Left ventricle myocardium inferior (tissue), 1 donor: ENCODE results near the gene MRTFB. TPM values are rescaled to one million over a fixed set of nuclear protein-coding genes. Genes with fewer than 3 reads are reported as not detected.
"Not testable (repeated sequence)": the region's sequence is repeated elsewhere in the genome, so short reads cannot be mapped to it uniquely, and the experiment has no call there.

Experiments used
- DNase-seq: peaks from one replicate; pipeline ENCODE4 v3.0.0-alpha.2; 2020
- H3K27ac ChIP-seq: fragments of 200-600 bp; replicated peaks from 2 replicates; pipeline ENCODE4 v1.8.0; 2021
- H3K27me3 ChIP-seq: fragments of 200-600 bp; 2 replicates; pipeline ENCODE4 v1.8.0; 2021; ENCODE audit warnings: low read depth
- H3K36me3 ChIP-seq: fragments of 200-600 bp; 2 replicates; pipeline ENCODE4 v1.8.0; 2021
- H3K4me1 ChIP-seq: fragments of 200-600 bp; 2 replicates; pipeline ENCODE4 v1.8.0; 2021
- H3K4me3 ChIP-seq: fragments of 200-600 bp; 2 replicates; pipeline ENCODE4 v1.8.0; 2021; ENCODE audit warnings: mild to moderate bottlenecking, moderate library complexity
- H3K9me3 ChIP-seq: fragments of 200-600 bp; replicated peaks from 2 replicates; pipeline ENCODE4 v1.8.0; 2021
- intact Hi-C: fragments of 100-400 bp; cut with micrococcal nuclease; formaldehyde crosslinking; loops from one replicate; pipeline ENCODE4 v1.11.0; 2022
- total RNA-seq: library from RNA; stranded (reverse); fragmentation: NEBNext Ultra II Directional; extraction: Animal tissue kit (Norgen Biotek cat#: 25700); gene quantifications from one replicate; pipeline ENCODE4 v1.2.1, GENCODE V29; 2021
- TF ChIP-seq, protein P1 (sequence below): fragments of 200-600 bp; IDR thresholded peaks from 2 replicates; pipeline ENCODE4 v1.8.0; 2021; ENCODE audit warnings: antibody characterized with exemption, mild to moderate bottlenecking, borderline replicate concordance
- donor health status: DM: no; HTN: yes; CAD: no; lungs with severe emphysema.

The MRTFB gene
- total RNA-seq, 1 donor from 2014 or later, result 24.3 TPM

DNA sequence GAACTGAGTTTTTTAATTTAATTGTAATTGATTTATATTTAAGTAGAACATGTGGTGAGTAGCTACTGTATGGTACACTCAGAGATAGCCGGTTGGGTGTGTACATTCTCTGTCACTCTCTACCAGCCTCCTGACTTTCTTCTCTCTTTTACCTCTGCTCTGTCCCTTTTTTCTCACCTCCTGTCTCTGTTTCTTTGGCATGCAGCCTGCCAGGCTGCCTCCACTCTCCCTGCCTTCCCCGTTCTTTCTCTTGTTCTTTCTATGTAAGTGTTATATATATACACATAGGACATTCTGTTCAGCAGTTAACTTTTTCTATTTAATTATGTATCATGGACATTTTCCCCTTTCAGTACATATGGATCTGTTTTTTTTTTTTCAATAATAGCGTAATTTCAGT is 50.8 kb downstream of the MRTFB start:
- intact Hi-C loops, result loop anchor here (10.0 kb wide), 1 partner anchor 53 kb away; no protein-coding TSS in a partner anchor
- H3K27ac ChIP-seq, result no peak overlapping the region
- no peak for DNase-seq
- H3K4me3 ChIP-seq, result no peak overlapping the region
- H3K27me3 ChIP-seq, result no peaks in the 10 kb centered on the region
- TF ChIP-seq, protein P1, sequence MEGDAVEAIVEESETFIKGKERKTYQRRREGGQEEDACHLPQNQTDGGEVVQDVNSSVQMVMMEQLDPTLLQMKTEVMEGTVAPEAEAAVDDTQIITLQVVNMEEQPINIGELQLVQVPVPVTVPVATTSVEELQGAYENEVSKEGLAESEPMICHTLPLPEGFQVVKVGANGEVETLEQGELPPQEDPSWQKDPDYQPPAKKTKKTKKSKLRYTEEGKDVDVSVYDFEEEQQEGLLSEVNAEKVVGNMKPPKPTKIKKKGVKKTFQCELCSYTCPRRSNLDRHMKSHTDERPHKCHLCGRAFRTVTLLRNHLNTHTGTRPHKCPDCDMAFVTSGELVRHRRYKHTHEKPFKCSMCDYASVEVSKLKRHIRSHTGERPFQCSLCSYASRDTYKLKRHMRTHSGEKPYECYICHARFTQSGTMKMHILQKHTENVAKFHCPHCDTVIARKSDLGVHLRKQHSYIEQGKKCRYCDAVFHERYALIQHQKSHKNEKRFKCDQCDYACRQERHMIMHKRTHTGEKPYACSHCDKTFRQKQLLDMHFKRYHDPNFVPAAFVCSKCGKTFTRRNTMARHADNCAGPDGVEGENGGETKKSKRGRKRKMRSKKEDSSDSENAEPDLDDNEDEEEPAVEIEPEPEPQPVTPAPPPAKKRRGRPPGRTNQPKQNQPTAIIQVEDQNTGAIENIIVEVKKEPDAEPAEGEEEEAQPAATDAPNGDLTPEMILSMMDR, result no peak
- H3K9me3 ChIP-seq, result peaks cover 6% of the 10 kb centered on the region
- peaks cover 33% of the 10 kb centered on the region for H3K4me1 ChIP-seq
- H3K36me3 ChIP-seq, result no peaks in the 10 kb centered on the region

DNA sequence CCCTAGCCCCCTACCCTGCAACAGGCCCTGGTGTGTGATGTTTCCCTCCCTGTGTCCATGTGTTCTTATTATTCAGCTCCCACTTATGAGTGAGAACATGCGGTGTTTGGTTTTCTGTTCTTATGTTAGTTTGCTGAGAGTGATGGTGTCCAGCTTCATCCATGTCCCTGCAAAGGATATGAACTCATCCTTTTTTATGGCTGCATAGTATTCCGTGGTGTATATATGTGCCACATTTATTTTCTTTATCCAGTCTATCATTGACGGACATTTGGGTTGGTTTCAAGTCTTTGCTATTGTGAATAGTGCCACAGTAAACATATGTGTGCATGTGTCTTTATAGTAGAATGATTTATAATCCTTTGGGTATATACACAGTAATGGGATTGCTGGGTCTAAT is 51.3 kb downstream of the MRTFB start:
- H3K4me1 ChIP-seq, result peaks cover 33% of the 10 kb centered on the region
- H3K9me3 ChIP-seq, DNase-seq, H3K27me3 ChIP-seq, H3K27ac ChIP-seq, H3K36me3 ChIP-seq, H3K4me3 ChIP-seq: not testable (repeated sequence)
- intact Hi-C loops, result loop anchor here (10.0 kb wide), 1 partner anchor 52 kb away; no protein-coding TSS in a partner anchor

DNA sequence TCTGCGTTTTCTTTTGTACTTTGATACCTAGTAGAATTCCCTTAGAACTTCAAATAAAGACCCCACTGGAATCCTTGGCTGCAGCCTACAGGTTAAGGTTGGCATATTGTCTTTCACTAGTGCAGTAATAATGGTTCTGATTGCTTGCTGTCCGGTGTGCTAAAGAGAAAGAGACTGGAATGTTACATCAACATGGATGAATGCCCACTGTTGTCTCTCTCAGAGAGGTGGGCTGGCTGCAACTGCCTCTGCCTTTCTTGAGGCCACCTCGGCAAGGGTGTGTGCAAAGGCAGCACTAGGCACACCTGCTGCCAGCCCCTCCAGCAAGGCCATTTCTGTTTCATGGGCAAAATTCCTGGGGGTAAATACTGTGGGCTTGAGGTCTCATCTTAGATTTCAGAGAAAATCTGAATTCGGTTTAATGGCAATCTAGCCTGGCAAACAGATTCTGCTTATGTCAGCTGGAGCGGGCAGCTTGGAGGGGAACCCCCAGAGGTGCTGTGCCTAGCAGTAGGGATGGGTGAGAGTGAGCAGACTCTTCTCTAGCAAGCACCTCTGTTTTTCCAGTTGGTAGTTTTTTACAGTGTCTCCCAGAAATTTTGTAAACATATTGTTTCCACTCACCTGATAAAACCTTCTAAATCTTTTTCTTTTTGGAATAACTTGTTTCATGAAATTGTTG is 54.0 kb downstream of the MRTFB start:
- intact Hi-C loops, result loop anchor here (10.0 kb wide), 1 partner anchor 50 kb away; no protein-coding TSS in a partner anchor
- Histone ChIP-seq H3K36me3 (no peaks in the 10 kb centered on the region), H3K27me3 (no peaks in the 10 kb centered on the region), H3K27ac (no peak overlapping the region), H3K4me3 (no peak overlapping the region), H3K9me3 (no peaks in the 10 kb centered on the region), H3K4me1 (peaks cover 48% of the 10 kb centered on the region)
- no peak for DNase-seq
- TF ChIP-seq, protein P1, result no peak

DNA sequence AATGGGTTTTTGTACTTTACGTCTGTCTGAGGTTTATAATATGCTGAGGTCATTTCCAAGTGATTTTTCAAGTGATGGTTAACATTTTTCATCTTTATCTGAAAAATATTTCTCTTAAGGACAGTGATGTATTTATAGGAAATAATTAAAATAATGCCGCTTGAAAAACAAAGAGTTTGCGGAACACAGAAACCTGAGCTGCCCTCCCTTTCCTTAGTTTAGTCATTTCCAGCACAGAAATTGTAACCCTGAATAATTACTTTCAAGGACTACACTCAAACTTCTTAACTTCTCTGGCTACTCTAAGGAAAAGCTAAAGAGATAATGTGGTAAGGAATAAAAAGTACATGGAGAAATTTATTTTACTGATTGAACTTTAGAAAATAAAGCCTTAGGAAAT is 54.6 kb downstream of the MRTFB start:
- intact Hi-C loops, result loop anchor here (10.0 kb wide), 1 partner anchor 49 kb away; no protein-coding TSS in a partner anchor
- no peaks in the 10 kb centered on the region for H3K9me3 ChIP-seq
- TF ChIP-seq, protein P1, result no peak
- no peak overlapping the region for H3K27ac ChIP-seq
- peaks cover 42% of the 10 kb centered on the region for H3K4me1 ChIP-seq
- DNase-seq, result no peak
- no peak overlapping the region for H3K4me3 ChIP-seq
- H3K36me3 ChIP-seq, result no peaks in the 10 kb centered on the region
- no peaks in the 10 kb centered on the region for H3K27me3 ChIP-seq

DNA sequence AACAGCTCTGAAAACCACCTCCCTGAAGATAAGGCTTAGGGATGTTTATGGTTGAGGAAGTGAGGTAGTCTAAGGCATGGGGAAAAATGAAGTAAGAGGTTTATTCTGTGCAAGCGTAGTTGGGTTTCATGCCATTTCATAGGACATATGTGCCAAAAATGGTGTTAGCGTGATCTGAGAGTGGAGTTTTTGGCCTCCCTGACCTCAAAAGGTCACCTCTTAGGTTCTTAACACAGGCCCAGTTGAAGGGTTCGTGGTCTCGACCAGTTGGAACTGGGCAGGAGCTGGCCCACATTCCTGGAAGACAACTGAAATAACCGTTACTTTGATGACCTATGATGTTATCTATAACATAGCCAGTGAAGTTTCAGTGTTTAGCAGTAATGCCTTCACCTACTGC is 57.0 kb downstream of the MRTFB start:
- H3K27ac ChIP-seq, result no peak overlapping the region
- intact Hi-C loops, result loop anchor here (10.0 kb wide), 1 partner anchor 47 kb away; no protein-coding TSS in a partner anchor
- DNase-seq, result no peak

DNA sequence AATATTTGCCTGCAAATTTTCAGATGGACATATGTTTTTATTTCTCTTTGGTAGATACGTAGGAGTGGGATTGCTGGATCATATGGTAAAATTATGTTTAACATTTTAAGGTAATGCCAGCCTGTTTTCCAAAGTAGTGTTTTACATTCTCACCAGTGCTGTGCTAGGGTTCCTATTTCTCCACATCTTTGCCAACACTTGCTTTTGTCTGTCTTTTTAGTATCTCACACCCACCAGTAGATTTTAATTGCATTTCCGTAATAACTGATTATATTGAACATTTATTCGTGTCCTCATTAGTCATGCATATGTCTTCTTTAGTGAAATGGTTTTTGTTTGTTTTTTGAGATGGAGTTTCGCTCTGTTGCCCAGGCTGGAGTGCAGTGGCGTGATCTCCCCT is 58.4 kb downstream of the MRTFB start:
- TF ChIP-seq, protein P1, result no peak

More for the DNA sequence above, 57.0 kb downstream of the MRTFB start:
- TF ChIP-seq, protein P1, result no peak
- no peaks in the 10 kb centered on the region for H3K27me3 ChIP-seq
- no peaks in the 10 kb centered on the region for H3K36me3 ChIP-seq
- H3K4me3 ChIP-seq, result no peak overlapping the region
- no peaks in the 10 kb centered on the region for H3K9me3 ChIP-seq
- peaks cover 34% of the 10 kb centered on the region for H3K4me1 ChIP-seq

More for the DNA sequence above, 58.4 kb downstream of the MRTFB start:
- Histone ChIP-seq H3K27me3 (no peaks in the 10 kb centered on the region), H3K4me3 (no peak overlapping the region), H3K4me1 (peaks cover 34% of the 10 kb centered on the region), H3K27ac (no peak overlapping the region), H3K36me3 (no peaks in the 10 kb centered on the region), H3K9me3 (no peaks in the 10 kb centered on the region)
- no peak for DNase-seq
- intact Hi-C loops, result loop anchor here (10.0 kb wide), 1 partner anchor 45 kb away; no protein-coding TSS in a partner anchor
